ENCODE measurements around the gene IFITM2. TPM values are rescaled to one million over a fixed set of nuclear protein-coding genes. Genes with fewer than 3 reads are reported as not detected.

IFITM2 gene
- total RNA-seq, 1 experiment from 2014 or later, result 4.2 TPM

- CTCF ChIA-PET, result no interaction called here
- Histone ChIP-seq H2AFZ (no peak overlapping the region), H3K4me3 (no peak overlapping the region), H3K36me3 (ENCODE audit: low read depth) (no peaks in the 10 kb centered on the region), H3K9me3 (ENCODE audit: insufficient read depth, low read depth) (no peaks in the 10 kb centered on the region), H3K79me2 (ENCODE audit: low read depth) (no peaks in the 10 kb centered on the region), H3F3A (ENCODE audit: insufficient read depth, low read depth) (no peaks in the 10 kb centered on the region), H3K9me2 (ENCODE audit: insufficient read depth) (no peaks in the 10 kb centered on the region), H4K20me1 (ENCODE audit: insufficient read depth) (no peaks in the 10 kb centered on the region), H3K4me1 (replicated peaks; ENCODE audit: insufficient read depth) (no peaks in the 10 kb centered on the region), H3K27me3 (ENCODE audit: insufficient read depth, low read depth) (no peaks in the 10 kb centered on the region), H3K27ac (no peak overlapping the region), H3K4me2 (no peak overlapping the region)
- DNase-seq, result no peak
- no TSS peak for BruUV-seq (replicated peaks)
- no peak for TF ChIP-seq EZH2 (IDR thresholded peaks at IDR 0.05; ENCODE audit: low read depth)
- TF ChIP-seq CTCF (conservative IDR thresholded peaks at IDR 0.05), result no peak
- POLR2A ChIA-PET (ENCODE audit: unreplicated experiment), result no interaction called here
- intact Hi-C loops (cut with micrococcal nuclease; ENCODE audit: unreplicated experiment), result no loop called here
These were observed 18.9 kb downstream of the IFITM2 start for GRCh38 chr11:326592-326841.

GRCh38 chr11:326842-327580 lies 19.4 kb downstream of the IFITM2 start:
- Histone ChIP-seq H3K27ac (no peak overlapping the region), H3K27me3 (ENCODE audit: insufficient read depth, low read depth) (no peaks in the 10 kb centered on the region), H3K36me3 (ENCODE audit: low read depth) (no peaks in the 10 kb centered on the region), H2AFZ (no peak overlapping the region), H3K4me2 (no peak overlapping the region), H4K20me1 (ENCODE audit: insufficient read depth) (no peaks in the 10 kb centered on the region), H3K9me3 (ENCODE audit: insufficient read depth, low read depth) (no peaks in the 10 kb centered on the region), H3K4me3 (no peak overlapping the region), H3K9me2 (ENCODE audit: insufficient read depth) (no peaks in the 10 kb centered on the region), H3K4me1 (replicated peaks; ENCODE audit: insufficient read depth) (no peaks in the 10 kb centered on the region), H3F3A (ENCODE audit: insufficient read depth, low read depth) (no peaks in the 10 kb centered on the region), H3K79me2 (ENCODE audit: low read depth) (no peaks in the 10 kb centered on the region)
- intact Hi-C loops (cut with micrococcal nuclease; ENCODE audit: unreplicated experiment), result no loop called here
- DNase-seq, result no peak
- ChIA-PET POLR2A (ENCODE audit: unreplicated experiment) (no interaction called here), CTCF (no interaction called here)
- TF ChIP-seq EZH2 (IDR thresholded peaks at IDR 0.05; ENCODE audit: low read depth) (no peak), CTCF (conservative IDR thresholded peaks at IDR 0.05) (no peak)
- no TSS peak for BruUV-seq (replicated peaks)

- Histone ChIP-seq H3K27ac (no peak overlapping the region), H4K20me1 (ENCODE audit: insufficient read depth) (no peaks in the 10 kb centered on the region), H3K36me3 (ENCODE audit: low read depth) (no peaks in the 10 kb centered on the region), H3K4me1 (replicated peaks; ENCODE audit: insufficient read depth) (no peaks in the 10 kb centered on the region), H2AFZ (no peak overlapping the region), H3K4me2 (no peak overlapping the region), H3F3A (ENCODE audit: insufficient read depth, low read depth) (no peaks in the 10 kb centered on the region), H3K27me3 (ENCODE audit: insufficient read depth, low read depth) (no peaks in the 10 kb centered on the region), H3K9me2 (ENCODE audit: insufficient read depth) (no peaks in the 10 kb centered on the region), H3K9me3 (ENCODE audit: insufficient read depth, low read depth) (no peaks in the 10 kb centered on the region), H3K79me2 (ENCODE audit: low read depth) (no peaks in the 10 kb centered on the region), H3K4me3 (no peak overlapping the region)
- TF ChIP-seq CTCF (conservative IDR thresholded peaks at IDR 0.05) (no peak), EZH2 (IDR thresholded peaks at IDR 0.05; ENCODE audit: low read depth) (no peak)
- no peak for DNase-seq
- BruUV-seq (replicated peaks), result no TSS peak
- ChIA-PET POLR2A (ENCODE audit: unreplicated experiment) (no interaction called here), CTCF (no interaction called here)
- intact Hi-C loops (cut with micrococcal nuclease; ENCODE audit: unreplicated experiment), result no loop called here
These were observed 19.9 kb downstream of the IFITM2 start for GRCh38 chr11:327581-327923.

All from PC-9 (cell line).